ENCODE data around the gene CUX1.

GRCh38 chr7:101819913-101820522 is 2.6 kb downstream of the CUX1 start:
- TF ChIP-seq CTCF (IDR thresholded peaks at IDR 0.05) = no peak
- TF ChIP-seq POLR2A (IDR thresholded peaks at IDR 0.05) = no peak
